NCI-H1436 treated with DMSO at 0.1 percent for 48 hours (cell line): Measurements from ENCODE around the gene RGS18.
"Not testable (repeated sequence)": the region's sequence is repeated elsewhere in the genome, so short reads cannot be mapped to it uniquely, and the experiment has no call there.

Experiments
- DNase-seq: peaks from one replicate; lab custom pipeline; 2025; lab: John Stamatoyannopoulos, UW

Gene RGS18

GRCh38 chr1:192167011-192167410 is 8.7 kb downstream of the RGS18 start:
- no peak for DNase-seq

- no peak for DNase-seq
These were observed 9.8 kb downstream of the RGS18 start for GRCh38 chr1:192167911-192168700.

- no peak for DNase-seq
These were observed 10.7 kb downstream of the RGS18 start for GRCh38 chr1:192168964-192169363.

- no peak for DNase-seq
These were observed 12.1 kb downstream of the RGS18 start for GRCh38 chr1:192170196-192170984.

- DNase-seq, result no peak
These were observed 12.9 kb downstream of the RGS18 start for GRCh38 chr1:192171123-192171522.

- DNase-seq, result no peak
These were observed 17.7 kb downstream of the RGS18 start for GRCh38 chr1:192175971-192176370.

GRCh38 chr1:192183788-192184187 is 25.5 kb downstream of the RGS18 start:
- no peak for DNase-seq

GRCh38 chr1:192186197-192186596 is 27.9 kb downstream of the RGS18 start:
- DNase-seq, result no peak

GRCh38 chr1:192190066-192190465 is 31.8 kb downstream of the RGS18 start:
- no peak for DNase-seq

GRCh38 chr1:192201303-192201702 is 43.0 kb downstream of the RGS18 start:
- DNase-seq, result no peak

- DNase-seq, result no peak
These were observed 66.1 kb downstream of the RGS18 start for GRCh38 chr1:192224396-192224795.

GRCh38 chr1:192224846-192225245 is 66.6 kb downstream of the RGS18 start:
- DNase-seq, result no peak

GRCh38 chr1:192225266-192225665 is 67.0 kb downstream of the RGS18 start:
- no peak for DNase-seq

- no peak for DNase-seq
These were observed 67.4 kb downstream of the RGS18 start for GRCh38 chr1:192225703-192226102.

GRCh38 chr1:192227330-192227729 is 69.1 kb downstream of the RGS18 start:
- no peak for DNase-seq

- DNase-seq, result not testable (repeated sequence)
These were observed 69.7 kb downstream of the RGS18 start for GRCh38 chr1:192227980-192228379.

GRCh38 chr1:192232817-192233417 is 74.7 kb downstream of the RGS18 start:
- no peak for DNase-seq

GRCh38 chr1:192235127-192235526 is 76.9 kb downstream of the RGS18 start:
- no peak for DNase-seq
